GM20431 (cell line): ENCODE measurements around the gene GALNTL6.

Experiments
- in situ Hi-C: fragments of 300-500 bp; cut with MseI, MboI; formaldehyde crosslinking; loops from one replicate; pipeline ENCODE4 v1.15.0; 2020; ENCODE audit warnings: low sequenced_read_pairs; ENCODE audit not compliant: unreplicated experiment

Gene GALNTL6

GRCh38 chr4:171981185-171981584, 168.0 kb downstream of the GALNTL6 start:
- in situ Hi-C loops = no loop called here

- in situ Hi-C loops = no loop called here
These were observed 171.0 kb downstream of the GALNTL6 start for GRCh38 chr4:171983935-171984805.

- in situ Hi-C loops = no loop called here
These were observed 171.9 kb downstream of the GALNTL6 start for GRCh38 chr4:171985129-171985528.

GRCh38 chr4:171993247-171993646, 180.0 kb downstream of the GALNTL6 start:
- in situ Hi-C loops = no loop called here

GRCh38 chr4:172007889-172008288, 194.7 kb downstream of the GALNTL6 start:
- in situ Hi-C loops = no loop called here

- in situ Hi-C loops = no loop called here
These were observed 196.4 kb downstream of the GALNTL6 start for GRCh38 chr4:172009446-172010230.

- in situ Hi-C loops = no loop called here
These were observed 198.0 kb downstream of the GALNTL6 start for GRCh38 chr4:172011196-172011595.

GRCh38 chr4:172018358-172018757, 205.2 kb downstream of the GALNTL6 start:
- in situ Hi-C loops = no loop called here

- in situ Hi-C loops = no loop called here
These were observed 222.4 kb downstream of the GALNTL6 start for GRCh38 chr4:172035562-172035961.

- in situ Hi-C loops = no loop called here
These were observed 227.6 kb downstream of the GALNTL6 start for GRCh38 chr4:172040766-172041165.

GRCh38 chr4:172042714-172043114, 229.5 kb downstream of the GALNTL6 start:
- in situ Hi-C loops = no loop called here

- in situ Hi-C loops = no loop called here
These were observed 232.8 kb downstream of the GALNTL6 start for GRCh38 chr4:172045981-172046380.

GRCh38 chr4:172048666-172049065, 235.5 kb downstream of the GALNTL6 start:
- in situ Hi-C loops = no loop called here

- in situ Hi-C loops = no loop called here
These were observed 237.7 kb downstream of the GALNTL6 start for GRCh38 chr4:172050911-172051310.

- in situ Hi-C loops = no loop called here
These were observed 241.8 kb downstream of the GALNTL6 start for GRCh38 chr4:172055046-172055445.

- in situ Hi-C loops = no loop called here
These were observed 242.3 kb downstream of the GALNTL6 start for GRCh38 chr4:172055498-172055897.

GRCh38 chr4:172061204-172061603, 248.0 kb downstream of the GALNTL6 start:
- in situ Hi-C loops = no loop called here

- in situ Hi-C loops = no loop called here
These were observed 255.3 kb downstream of the GALNTL6 start for GRCh38 chr4:172068506-172068905.

- in situ Hi-C loops = no loop called here
These were observed 260.4 kb downstream of the GALNTL6 start for GRCh38 chr4:172073590-172073989.

GRCh38 chr4:172083272-172083671, 270.1 kb downstream of the GALNTL6 start:
- in situ Hi-C loops = no loop called here

GRCh38 chr4:172088556-172088955, 275.4 kb downstream of the GALNTL6 start:
- in situ Hi-C loops = no loop called here
